Nephron progenitor cell (in vitro differentiated cells): ENCODE results near the gene GFOD1.
A peak's percentile ranks its signal among the peaks of the same experiment; 100 is the strongest.

Source experiments
- DNase-seq: peaks from one replicate; pipeline ENCODE4 v3.0.0; 2021
- H3K27ac Mint-ChIP-seq: 2 replicates; pipeline ENCODE4 v1.8.0; 2021; ENCODE audit warnings: mild to moderate bottlenecking, moderate library complexity, mixed read lengths
- H3K27me3 Mint-ChIP-seq: 2 replicates; pipeline ENCODE4 v1.8.0; 2021; ENCODE audit warnings: mild to moderate bottlenecking, low read depth, mixed read lengths; ENCODE audit not compliant: poor library complexity
- H3K36me3 Mint-ChIP-seq: 2 replicates; pipeline ENCODE4 v1.8.0; 2021; ENCODE audit warnings: low read depth, mixed read lengths
- H3K4me1 Mint-ChIP-seq: 2 replicates; pipeline ENCODE4 v1.8.0; 2021; ENCODE audit warnings: mixed read lengths
- H3K4me3 Mint-ChIP-seq: 2 replicates; pipeline ENCODE4 v1.8.0; 2021; ENCODE audit warnings: mild to moderate bottlenecking, moderate library complexity, mixed read lengths
- H3K9me3 Mint-ChIP-seq: 2 replicates; pipeline ENCODE4 v1.8.0; 2021; ENCODE audit warnings: mild to moderate bottlenecking, moderate library complexity, mixed read lengths
- TF ChIP-seq, protein P1 (sequence below): fragments of 200-600 bp; sonication (generic); IDR thresholded peaks from 2 replicates; pipeline ENCODE4 v1.5.0; 2021; ENCODE audit warnings: antibody characterized with exemption

The GFOD1 gene, protein sequence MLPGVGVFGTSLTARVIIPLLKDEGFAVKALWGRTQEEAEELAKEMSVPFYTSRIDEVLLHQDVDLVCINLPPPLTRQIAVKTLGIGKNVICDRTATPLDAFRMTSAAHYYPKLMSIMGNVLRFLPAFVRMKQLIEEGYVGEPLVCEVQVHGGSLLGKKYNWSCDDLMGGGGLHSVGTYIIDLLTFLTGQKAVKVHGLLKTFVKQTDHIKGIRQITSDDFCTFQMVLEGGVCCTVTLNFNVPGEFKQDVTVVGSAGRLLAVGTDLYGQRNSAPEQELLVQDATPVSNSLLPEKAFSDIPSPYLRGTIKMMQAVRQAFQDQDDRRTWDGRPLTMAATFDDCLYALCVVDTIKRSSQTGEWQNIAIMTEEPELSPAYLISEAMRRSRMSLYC

DNA sequence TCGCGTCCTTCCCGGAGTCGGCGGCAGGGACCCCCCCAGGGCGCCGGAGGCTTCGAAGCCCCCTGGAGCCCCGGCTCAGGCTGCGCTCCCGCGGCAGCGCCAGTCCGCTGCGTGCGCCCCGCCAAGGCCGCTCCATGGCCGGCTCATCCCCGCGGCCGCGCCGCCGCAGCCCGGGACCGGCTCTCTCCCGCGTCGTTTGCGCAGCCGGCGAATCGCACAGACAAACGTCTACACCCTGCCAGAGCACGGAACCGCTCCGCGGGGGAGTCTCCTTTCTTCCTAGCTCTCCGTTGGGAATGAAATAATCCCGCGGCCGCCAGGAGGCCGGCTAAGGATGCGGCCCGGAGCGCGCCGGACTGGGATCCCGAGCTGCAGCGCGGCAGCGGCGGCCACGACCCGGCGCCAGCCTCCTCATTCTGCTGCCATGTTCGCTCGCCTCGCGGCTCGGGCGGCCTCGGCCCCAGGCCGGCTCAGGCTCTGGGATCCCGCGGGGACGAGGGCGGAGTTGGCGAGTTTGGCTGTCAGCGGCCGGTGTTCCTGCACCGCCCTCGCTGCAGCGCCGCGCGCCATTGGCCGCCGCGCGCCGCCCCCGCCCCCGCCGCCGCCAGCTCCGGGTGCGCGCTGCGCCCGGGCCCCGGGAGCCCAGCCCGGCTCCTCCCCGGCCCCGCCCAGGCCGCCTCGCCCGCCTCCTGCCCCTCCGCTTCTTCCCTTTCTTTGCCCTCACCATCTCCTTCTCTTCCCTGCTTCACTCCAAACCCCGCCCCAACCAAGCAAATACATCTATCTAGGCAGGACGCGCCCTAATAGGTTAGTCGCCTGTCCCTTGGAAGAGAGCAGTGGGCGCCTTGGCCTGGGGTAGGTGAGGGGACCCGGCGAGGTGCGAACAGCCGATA lies at the start of gene GFOD1:
Gene GFOD1, minus strand, starts transcription at position 479 of the 893 bp plus-strand sequence. CDS start 710 bp downstream, outside the sequence.
- Mint-ChIP-seq H3K36me3 (no peaks in the 10 kb centered on the region), H3K4me1 (peaks cover 32% of the 10 kb centered on the region), H3K9me3 (no peaks in the 10 kb centered on the region), H3K27ac (no peak within 1 kb of the TSS), H3K4me3 (peak within 1 kb of the TSS; percentile 94), H3K27me3 (peaks cover 52% of the 10 kb centered on the region)
- TF ChIP-seq, protein P1, sequence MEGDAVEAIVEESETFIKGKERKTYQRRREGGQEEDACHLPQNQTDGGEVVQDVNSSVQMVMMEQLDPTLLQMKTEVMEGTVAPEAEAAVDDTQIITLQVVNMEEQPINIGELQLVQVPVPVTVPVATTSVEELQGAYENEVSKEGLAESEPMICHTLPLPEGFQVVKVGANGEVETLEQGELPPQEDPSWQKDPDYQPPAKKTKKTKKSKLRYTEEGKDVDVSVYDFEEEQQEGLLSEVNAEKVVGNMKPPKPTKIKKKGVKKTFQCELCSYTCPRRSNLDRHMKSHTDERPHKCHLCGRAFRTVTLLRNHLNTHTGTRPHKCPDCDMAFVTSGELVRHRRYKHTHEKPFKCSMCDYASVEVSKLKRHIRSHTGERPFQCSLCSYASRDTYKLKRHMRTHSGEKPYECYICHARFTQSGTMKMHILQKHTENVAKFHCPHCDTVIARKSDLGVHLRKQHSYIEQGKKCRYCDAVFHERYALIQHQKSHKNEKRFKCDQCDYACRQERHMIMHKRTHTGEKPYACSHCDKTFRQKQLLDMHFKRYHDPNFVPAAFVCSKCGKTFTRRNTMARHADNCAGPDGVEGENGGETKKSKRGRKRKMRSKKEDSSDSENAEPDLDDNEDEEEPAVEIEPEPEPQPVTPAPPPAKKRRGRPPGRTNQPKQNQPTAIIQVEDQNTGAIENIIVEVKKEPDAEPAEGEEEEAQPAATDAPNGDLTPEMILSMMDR = no peak
- DNase-seq = peak; percentile 87

DNA sequence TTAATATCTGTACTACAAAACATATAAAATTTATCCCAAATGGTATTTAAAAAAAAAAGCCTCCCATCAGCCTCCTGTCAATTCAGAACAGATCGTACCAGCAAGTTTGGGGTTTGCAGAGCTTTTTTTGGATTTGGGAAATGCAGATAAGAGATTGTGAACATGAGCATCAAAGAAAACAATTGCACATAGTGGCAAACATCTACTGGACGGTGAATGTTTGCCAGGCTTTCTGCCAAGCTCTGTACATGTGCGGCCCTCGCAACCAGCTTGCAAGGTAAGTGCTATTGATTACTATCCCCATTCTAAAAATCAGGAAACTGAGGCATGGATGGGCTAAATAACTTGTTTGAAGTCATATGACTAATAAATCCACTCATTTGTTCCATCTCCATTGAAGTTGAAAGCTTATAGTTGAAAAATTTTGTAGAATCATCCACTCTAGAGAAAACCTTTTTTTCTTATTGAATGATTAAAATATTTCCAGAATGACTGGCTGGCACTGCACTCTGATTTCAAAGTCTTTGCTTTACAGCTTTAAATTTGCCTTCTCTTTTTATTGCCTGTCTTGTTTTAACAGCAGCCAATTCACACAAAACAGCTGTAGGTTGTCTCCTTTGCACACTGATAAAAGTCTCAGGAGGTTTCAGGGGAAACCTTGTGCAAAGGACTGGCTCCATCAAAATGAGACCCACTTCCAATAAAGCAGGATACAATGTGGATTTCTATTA lies 49.6 kb upstream of the GFOD1 start:
- Mint-ChIP-seq H3K27me3 (no peaks in the 10 kb centered on the region), H3K27ac (no peak overlapping the region), H3K4me3 (no peak overlapping the region), H3K4me1 (peaks cover 38% of the 10 kb centered on the region), H3K36me3 (no peaks in the 10 kb centered on the region), H3K9me3 (peaks cover 4% of the 10 kb centered on the region)
- DNase-seq = no peak
- TF ChIP-seq, protein P1 = no peak

DNA sequence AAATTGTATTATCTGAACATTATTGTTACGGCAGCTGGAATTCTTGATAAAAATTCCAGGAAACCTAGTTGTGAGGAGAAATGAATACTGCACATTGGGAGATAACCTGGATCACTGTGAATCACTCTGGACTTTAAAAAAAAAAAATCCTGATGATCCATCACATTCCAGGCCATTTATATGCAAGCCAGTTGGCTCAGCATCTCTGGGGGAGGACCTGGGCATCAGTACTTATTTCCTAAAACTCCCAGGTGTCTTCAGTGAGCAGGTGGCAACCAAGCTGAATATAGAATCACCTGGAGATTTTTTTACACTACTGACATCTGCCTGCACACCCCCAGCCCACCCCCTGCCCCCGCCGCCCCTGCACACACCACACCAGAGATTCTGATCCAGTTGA lies 47.9 kb upstream of the GFOD1 start:
- no peak overlapping the region for H3K27ac Mint-ChIP-seq
- H3K9me3 Mint-ChIP-seq = no peaks in the 10 kb centered on the region
- no peak overlapping the region for H3K4me3 Mint-ChIP-seq
- TF ChIP-seq, protein P1 = no peak
- H3K4me1 Mint-ChIP-seq = peaks cover 45% of the 10 kb centered on the region
- no peak for DNase-seq
- H3K36me3 Mint-ChIP-seq = no peaks in the 10 kb centered on the region
- H3K27me3 Mint-ChIP-seq = no peaks in the 10 kb centered on the region

DNA sequence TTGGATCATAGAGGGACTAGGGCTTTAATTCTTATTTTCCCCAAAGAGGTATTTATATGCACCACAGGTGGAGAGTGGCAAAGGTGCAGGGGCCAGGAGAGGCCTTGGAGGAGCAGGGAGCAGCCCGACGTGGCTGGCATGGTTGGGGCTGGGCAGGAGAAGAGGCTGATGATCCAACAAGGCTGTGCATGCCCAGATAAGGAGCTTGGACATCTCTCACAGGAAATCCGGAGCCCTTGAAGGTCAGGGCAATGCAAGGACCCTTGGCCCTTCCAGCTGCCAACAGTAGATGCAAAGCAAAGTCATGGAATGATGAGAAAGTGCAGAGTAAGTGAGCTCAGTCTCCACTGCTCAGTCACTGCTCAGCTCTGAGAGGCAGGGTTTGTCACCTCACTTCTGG lies 47.1 kb upstream of the GFOD1 start:
- no peak for DNase-seq
- no peaks in the 10 kb centered on the region for H3K27me3 Mint-ChIP-seq
- H3K36me3 Mint-ChIP-seq = no peaks in the 10 kb centered on the region
- no peaks in the 10 kb centered on the region for H3K9me3 Mint-ChIP-seq
- no peak overlapping the region for H3K27ac Mint-ChIP-seq
- TF ChIP-seq, protein P1 = no peak
- no peak overlapping the region for H3K4me3 Mint-ChIP-seq
- H3K4me1 Mint-ChIP-seq = peaks cover 49% of the 10 kb centered on the region

DNA sequence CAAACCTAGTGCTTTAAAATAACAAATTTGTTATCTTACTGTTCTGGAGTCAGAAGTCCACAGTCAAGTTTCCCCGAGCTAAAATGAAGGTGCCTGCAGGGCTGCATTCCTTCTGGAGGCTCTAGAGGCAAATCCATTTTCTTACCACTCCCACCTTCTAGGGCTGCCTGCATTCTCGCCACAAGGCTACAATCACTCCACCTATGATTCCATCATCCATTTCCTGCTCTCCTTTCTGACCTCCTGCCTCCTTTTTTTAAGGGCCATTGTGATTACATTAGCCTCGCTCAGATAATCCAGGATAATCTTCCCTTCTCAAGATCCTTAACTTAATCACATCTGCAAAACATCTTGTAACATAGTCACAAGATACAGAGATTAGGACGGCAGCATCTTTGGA lies 44.6 kb upstream of the GFOD1 start:
- no peak for DNase-seq
- no peaks in the 10 kb centered on the region for H3K9me3 Mint-ChIP-seq
- TF ChIP-seq, protein P1 = no peak
- no peaks in the 10 kb centered on the region for H3K27me3 Mint-ChIP-seq
- no peak overlapping the region for H3K4me3 Mint-ChIP-seq
- H3K4me1 Mint-ChIP-seq = peaks cover 57% of the 10 kb centered on the region
- no peak overlapping the region for H3K27ac Mint-ChIP-seq
- H3K36me3 Mint-ChIP-seq = no peaks in the 10 kb centered on the region
